ENCODE data around the gene HAX1. TPM values are rescaled to one million over a fixed set of nuclear protein-coding genes. Genes with fewer than 3 reads are reported as not detected.
"Not testable (repeated sequence)": the region's sequence is repeated elsewhere in the genome, so short reads cannot be mapped to it uniquely, and the experiment has no call there.

The HAX1 gene
- 184 TPM for total RNA-seq
- long read RNA-seq, transcript HAX1-201 (7 exons, 1,227 nt), result major isoform, 78 of 87 reads
- long read RNA-seq, partial matches to known transcripts, result 4 of 87 reads
- long read RNA-seq, other reads (novel, unspliced or antisense), result 2 of 87 reads

DNA sequence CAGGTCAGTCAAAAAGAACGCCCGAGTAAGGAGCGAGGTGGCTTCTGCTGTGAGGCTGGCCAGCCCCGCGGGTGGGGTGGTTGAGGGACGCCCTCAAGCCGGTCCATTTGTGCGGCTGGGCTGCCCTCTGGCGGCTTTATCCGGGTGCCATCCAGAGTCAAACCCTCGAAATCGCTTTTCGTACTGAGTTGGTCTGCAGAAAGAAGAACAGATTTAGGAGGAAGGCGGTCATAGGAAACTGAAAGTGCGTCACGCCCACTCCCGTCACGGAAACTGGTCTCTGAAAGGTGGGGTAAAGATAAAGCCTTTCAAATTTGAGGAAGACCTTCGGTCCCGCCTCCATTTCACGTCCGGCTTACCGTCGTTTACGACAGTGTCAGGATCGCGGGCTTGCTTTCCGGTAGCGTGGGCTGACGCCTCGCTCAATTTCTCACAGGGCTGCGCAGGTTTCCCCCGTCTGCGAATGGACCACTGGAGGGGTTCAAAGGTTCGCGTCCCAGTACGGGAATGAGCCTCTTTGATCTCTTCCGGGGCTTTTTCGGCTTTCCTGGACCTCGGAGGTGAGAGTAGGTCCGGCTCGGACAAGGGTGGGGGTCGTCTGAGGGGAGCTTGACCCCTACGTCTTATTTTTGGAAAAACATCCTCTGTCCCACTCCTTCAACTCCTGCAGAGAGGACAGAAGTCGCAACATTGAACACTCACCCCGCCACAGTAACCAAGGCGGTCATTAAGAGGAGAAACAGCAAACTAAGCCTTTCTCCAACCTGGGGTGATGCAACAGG is at the start of gene HAX1:
Gene HAX1 (plus strand): TSS at position 413 of the 782 bp plus-strand sequence. CDS start 95 bp downstream, at position 508.
- intact Hi-C loops (cut with DNase I), result loop anchor here (1.0 to 2.0 kb wide), 2 partner anchors 52 to 73 kb away; partner anchors contain the start of gene UBAP2L
- peak; percentile 91 for ATAC-seq
- peak; percentile 96 for DNase-seq (ENCODE audit: missing footprints)

DNA sequence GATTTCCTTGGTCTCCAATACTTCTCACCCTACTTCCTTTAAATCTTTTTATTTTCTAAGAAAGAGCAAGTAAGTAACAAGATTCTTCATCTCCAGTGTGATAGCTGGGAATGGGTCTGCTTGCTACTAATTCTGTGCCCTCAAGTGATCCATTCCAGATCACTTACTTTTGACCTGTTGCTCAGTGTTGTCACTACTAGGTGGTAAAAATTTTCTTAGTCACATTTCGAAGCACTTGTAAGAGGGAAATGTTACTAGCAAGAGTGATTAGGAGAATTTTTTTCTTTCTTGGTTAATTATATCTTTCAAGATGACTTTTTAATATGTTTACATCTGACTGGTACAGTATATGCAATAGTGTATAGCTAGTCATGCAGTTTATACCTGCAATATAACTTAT is 49.5 kb upstream of the HAX1 start:
- intact Hi-C loops (cut with DNase I), result no loop called here
- ATAC-seq (no peak), DNase-seq (ENCODE audit: missing footprints) (no peak)

DNA sequence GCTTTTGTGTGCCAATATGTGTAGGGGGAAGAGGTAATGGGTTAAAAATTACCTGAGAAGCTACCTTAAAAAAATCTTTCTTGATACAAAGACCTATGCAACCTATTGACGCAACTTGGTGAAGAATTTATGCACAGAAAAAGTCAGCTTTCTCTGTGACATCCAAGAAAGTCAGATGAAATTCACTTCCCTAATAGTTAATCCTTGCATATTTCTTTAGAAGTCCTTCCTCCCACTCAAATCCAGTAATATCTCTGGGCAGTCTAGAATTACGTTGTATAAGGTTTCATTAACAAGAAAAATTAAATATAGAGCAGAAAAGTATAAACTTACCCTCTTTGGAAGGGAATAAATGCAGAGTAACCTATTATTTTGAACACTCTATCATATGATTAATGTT is 48.8 kb upstream of the HAX1 start:
- no peak for ATAC-seq
- DNase-seq (ENCODE audit: missing footprints), result no peak
- intact Hi-C loops (cut with DNase I), result no loop called here

DNA sequence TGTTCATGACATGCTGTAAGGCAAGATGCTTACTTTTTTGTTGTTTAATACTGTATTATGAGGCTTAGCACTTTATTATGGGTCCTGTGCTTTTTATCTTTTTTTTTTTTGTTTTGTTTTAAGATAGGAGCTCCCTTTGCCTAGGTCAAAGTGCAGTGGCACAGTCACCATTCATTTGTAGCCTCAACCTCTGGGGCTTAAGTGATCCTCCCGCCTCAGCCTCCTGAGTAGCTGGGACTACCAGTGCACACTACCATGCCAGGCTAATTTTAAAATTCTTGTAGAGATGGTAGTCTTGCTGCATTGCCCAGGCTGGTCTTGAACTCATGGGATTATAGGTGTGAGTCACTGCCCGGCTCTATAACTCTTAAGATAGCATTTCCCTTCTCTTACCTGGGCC is 47.1 kb upstream of the HAX1 start:
- intact Hi-C loops (cut with DNase I), result no loop called here
- no peak for ATAC-seq
- DNase-seq (ENCODE audit: missing footprints), result no peak

DNA sequence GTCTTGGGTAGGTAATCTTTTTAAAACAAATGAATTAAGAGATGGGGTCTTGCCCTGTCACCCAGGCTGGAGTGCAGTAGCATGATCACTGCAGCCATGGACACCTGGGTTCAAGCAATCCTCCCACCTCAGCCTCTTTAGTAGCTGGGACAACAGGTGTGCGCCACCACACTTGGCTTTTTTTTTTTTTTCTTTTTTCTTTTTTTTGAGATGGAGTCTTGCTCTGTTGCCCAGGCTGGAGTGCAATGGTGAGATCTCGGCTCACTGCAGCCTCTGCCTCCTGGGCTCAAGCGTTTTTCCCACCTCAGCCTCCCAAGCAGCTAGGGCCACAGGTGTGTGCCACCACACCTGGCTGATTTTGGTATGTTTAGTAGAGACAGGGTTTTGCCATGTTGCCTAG is 41.3 kb upstream of the HAX1 start:
- ATAC-seq; intact Hi-C loops (cut with DNase I); DNase-seq (ENCODE audit: missing footprints): not testable (repeated sequence)

DNA sequence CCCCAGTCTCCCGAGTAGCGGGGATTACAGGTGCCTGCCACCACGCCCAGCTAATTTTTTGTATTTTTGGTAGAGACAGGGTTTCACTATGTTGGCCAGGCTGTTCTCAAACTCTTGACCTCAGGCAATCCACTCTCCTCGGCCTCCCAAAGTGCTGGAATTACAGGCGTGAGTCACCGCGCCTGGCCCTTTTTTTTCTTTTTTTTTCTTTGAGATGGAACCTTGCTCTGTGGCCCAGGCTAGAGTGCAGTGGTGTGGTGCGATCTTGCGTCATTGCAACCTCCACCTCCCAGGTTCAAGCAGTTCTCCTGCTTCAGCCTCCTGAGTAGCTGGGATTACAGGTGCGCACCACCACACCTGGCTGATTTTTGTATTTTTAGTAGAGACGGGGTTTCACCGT is 39.3 kb upstream of the HAX1 start:
- ATAC-seq; intact Hi-C loops (cut with DNase I); DNase-seq (ENCODE audit: missing footprints): not testable (repeated sequence)

DNA sequence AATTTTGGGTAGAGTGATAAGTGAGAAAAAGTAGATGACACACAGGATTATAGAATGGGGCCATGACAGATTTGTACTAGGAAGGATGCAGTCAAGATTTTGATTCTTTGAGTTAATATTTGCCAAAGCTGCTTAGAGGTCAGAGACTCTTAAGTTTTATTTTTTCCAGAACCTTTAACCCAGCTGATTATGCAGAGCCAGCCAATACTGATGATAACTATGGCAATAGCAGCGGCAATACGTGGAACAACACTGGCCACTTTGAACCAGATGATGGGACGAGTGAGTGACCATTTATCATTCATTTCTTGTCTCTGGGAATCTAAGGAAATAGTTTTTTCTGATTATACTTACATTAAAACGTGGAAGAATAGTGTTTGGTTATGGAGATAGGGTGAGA is 35.6 kb upstream of the HAX1 start:
- DNase-seq (ENCODE audit: missing footprints) (no peak), ATAC-seq (no peak)
- intact Hi-C loops (cut with DNase I), result no loop called here

DNA sequence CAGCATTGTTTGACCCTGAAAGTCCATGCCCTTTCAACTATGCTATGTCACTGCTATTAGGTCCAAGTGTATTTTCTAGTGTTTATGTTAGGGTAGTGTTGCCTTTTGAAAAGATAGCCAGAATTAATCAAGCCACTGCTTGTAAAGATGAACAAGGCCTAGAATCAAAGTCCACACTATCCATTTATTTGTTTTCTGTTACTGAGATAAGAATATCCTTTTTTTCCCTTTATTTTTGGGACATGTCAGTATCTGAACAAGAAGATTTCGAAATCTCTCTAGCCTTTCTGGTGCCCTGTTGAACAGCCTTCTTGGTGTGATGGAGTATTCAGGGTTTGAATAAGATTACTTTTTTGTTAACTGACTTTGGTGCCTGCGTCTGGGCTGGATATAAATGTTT is 35.0 kb upstream of the HAX1 start:
- ATAC-seq (no peak), DNase-seq (ENCODE audit: missing footprints) (no peak)
- intact Hi-C loops (cut with DNase I), result no loop called here

DNA sequence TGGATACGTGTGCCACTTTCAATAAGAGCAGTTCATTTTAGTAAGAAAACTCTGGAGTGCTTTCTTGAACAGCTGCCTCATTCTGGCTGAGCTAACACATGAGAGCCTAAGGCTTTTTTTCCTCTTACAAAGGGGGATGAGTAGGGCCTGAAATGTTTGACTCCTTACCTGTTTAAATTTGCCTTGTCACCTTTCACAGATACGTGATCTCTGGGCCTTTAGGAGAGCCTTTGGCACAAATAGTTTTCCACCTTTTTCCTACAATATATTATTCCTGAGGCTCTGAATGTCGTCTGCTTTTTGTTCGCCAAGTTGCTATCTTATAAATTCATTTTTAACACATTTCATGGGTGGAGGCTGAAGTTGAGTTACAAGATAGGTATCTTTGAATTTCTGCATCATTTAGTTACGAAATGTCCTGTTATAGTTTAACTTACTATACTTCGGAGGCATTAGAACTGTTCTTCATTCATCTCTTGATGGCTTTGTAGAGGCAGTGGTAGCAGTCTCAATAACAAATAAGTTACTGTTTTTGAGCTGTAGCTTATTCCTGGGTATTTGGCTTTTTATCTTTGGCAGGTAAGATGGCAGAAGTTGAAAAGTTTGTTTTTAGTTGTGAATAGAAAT is 34.4 kb upstream of the HAX1 start:
- DNase-seq (ENCODE audit: missing footprints) (no peak), ATAC-seq (no peak)
- intact Hi-C loops (cut with DNase I), result no loop called here

DNA sequence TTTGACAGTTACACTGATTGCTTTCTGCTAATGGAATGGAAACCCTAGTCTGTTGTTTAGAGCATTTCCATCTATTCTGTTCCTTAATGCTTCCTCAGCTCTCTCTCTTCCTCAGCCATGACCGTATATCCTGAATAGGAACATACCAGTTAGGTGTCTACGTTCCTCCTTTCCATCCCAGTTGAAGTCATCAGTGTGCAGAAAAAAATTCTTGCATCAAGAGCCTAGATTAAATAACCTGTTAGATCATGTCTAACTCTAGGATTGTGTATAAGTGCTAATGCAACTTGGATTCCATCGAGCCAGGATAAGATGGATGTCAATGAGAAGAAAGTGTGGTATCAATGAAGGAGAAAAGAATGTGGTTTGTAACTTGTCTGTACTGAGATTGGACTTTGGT is 32.9 kb upstream of the HAX1 start:
- no peak for ATAC-seq
- no peak for DNase-seq (ENCODE audit: missing footprints)
- intact Hi-C loops (cut with DNase I), result no loop called here

DNA sequence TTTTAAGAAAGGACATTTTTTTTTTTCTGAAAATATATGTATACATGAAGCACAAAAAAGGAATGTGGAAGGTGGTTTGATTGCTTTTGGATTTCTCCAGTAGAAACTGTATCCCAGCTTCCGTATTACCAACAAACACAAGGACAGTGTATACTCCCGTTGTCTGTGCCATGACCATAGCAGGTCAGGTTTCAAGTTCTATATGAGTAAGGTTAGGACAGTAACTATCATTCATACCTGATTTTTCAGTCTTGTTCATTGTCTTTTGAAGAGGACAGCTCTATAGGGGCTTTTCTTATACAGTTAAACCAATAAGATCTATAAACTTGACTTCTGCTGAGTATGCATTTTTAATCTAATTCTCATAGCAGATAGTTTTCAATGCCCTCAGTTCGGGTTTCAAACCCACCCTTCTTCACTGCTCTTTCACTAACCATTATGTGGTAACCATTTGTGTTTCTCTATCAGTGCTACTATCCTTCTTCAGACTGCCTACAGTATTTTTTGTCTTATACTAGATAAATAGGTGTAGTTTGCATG is 32.1 kb upstream of the HAX1 start:
- intact Hi-C loops (cut with DNase I), result no loop called here
- ATAC-seq, result no peak
- no peak for DNase-seq (ENCODE audit: missing footprints)

DNA sequence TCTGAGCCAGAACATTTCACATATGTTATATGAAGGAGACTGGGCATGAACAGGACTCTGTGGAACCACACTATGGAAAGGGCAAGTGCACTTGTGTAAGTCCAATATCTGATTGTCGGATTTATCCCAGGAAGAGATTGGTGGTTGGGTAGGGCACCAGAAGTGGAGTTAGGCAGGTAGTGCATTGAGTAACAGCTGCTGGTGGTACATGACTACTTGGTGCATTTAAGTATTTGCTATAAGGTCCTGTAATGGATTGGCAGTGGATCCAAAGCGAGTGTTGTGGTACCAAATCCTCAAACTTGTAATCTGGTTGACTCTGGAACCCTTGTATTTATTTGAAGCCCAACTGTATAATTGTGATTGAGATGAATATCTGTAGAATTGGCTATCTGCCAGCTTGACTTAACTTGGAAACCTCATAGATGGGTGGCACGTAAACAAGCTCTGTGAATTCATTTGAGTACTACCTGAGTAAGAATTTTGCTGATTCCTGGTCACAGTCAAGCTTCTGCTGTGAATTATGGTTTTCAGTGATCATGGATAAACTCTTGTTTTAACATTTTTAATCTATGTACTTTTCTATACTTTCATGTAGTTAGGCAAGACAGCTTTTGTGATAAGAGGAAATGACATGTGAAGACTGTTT is 30.6 kb upstream of the HAX1 start:
- ATAC-seq (no peak), DNase-seq (ENCODE audit: missing footprints) (no peak)
- intact Hi-C loops (cut with DNase I), result no loop called here

DNA sequence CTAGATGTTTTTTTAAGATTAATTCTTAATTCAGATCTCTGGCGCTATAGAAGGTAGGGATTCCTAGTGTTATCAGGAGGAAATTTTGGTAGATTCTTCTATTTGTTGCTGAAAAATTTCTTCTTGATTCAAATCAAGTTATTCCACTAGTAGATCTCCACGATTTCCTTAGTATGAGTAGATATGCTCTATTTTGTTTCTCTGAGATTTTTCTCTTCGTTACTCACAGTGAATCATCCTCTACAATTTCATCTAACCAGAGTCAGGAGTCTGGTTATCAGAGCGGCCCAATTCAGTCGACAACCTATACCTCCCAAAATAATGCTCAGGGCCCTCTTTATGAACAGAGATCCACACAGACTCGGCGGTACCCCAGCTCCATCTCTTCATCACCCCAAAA is 18.8 kb upstream of the HAX1 start:
- DNase-seq (ENCODE audit: missing footprints) (no peak), ATAC-seq (no peak)
- intact Hi-C loops (cut with DNase I), result no loop called here

DNA sequence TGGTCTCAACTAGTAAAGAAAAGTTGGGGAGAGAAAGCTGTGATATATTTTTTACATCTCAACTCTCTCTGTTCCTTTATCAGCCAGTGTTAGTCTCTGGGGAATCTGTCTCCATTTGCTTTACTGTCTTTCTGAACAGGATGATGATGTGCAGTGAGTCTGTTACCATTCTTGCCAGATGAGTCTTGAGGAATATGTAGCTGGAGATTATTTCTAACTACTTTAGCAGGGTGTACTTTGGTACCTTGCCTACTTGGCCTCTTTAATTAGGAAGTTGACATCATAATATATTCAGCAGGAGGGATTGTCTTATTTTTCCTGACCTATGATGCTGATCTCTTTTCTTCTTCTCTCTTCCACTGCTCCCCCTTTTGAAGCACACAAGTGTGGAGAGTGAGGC is 15.7 kb upstream of the HAX1 start:
- intact Hi-C loops (cut with DNase I), result no loop called here
- DNase-seq (ENCODE audit: missing footprints) (no peak), ATAC-seq (no peak)

DNA sequence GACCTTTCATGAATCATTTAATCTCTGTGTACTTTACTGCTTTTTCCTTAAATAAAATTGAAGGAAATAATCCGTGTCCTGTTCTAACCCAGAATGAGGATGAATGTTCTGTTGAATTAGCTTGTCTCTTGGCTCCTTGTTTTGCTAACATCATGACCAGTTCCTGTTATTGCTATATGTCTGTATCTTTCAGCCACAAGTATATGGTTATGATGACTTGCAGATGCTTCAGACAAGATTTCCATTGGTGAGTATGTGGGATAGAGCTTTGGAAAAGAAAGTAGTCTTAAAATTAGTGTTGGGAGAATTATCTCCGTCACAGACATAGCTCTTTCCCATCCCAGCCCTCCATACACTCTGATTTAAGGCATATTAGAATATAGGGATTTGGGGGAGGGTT is 13.6 kb upstream of the HAX1 start:
- DNase-seq (ENCODE audit: missing footprints) (no peak), ATAC-seq (no peak)
- intact Hi-C loops (cut with DNase I), result no loop called here

DNA sequence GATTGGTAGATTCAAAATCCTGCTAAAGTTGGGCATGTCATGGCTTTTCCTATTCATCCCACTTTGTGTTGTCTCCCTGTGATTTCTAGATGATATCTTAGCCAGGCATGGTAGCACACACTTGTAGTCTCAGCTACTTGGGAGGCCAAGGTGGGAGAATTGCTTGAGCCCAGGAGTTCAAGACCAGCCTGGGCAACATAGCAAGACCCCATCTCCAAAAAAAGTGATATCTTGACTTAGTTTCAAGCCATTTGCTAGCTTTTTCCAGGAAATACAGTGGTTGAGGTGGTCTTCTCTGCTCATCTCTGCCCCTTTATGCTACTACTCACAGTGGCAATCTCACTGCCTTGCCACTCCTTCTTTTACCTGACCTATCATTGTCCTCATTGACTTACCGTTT is 12.3 kb upstream of the HAX1 start:
- intact Hi-C loops (cut with DNase I), result no loop called here
- ATAC-seq (no peak), DNase-seq (ENCODE audit: missing footprints) (no peak)

DNA sequence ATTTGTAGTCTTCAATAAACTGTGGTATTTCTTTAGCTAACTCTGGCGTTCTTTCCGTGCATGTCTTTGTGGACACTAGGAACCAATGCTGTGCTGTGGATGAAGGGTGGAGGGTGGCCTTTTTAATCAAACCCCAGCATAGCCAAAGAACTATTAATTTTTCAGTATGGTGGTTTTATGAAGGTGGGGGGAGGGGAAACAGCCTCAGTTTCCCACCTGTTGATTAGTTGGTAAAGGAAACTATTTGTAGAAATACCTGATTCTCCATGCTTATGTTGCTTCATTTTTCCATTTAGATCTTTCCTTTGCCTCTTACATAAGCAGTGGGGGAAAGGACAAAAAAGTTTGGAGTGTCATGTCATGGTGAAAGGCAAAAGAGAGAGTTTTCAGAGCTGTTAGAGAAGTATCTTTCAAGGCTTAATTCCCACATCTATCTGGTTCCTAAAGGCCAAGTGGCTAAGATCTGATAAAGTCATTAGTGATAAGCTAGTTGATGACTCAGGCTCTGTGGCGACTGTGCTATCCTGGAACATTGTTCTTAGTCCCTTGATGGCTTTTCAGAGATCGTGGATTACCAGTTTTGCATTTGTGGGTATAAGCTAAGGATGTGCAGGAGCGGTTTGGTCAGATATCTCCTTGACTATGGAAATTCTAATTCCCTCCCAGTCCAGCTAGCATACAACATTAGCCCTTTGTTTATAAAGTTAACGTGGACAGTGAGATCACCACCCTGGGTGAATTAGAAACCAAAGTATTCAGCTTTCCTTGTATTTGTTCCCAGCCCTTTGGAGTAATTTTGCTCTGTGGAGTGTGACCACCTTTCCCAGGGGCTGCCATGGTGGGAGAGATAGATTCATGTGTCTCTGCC is 8.7 kb upstream of the HAX1 start:
- ATAC-seq (no peak), DNase-seq (ENCODE audit: missing footprints) (no peak)
- intact Hi-C loops (cut with DNase I), result no loop called here

DNA sequence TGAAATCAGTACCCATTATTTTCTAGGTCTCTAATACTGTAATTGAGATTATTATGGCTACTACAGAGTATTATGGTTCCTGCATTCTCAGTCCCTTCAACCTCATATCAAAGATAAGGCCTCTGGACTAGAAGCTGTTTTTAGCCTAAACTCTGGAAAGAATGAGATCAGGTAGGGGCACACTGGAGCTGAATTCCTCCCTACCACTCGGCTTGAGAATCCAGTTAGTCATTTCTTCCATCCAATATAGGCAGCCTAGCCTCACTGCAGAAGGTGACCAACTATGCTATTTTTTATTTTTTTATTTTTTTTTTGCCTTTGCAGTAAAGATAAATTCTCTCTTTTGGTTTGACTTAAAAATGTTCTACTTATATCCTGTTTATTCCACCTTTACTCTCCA is 8.0 kb upstream of the HAX1 start:
- intact Hi-C loops (cut with DNase I), result no loop called here
- DNase-seq (ENCODE audit: missing footprints) (no peak), ATAC-seq (no peak)

DNA sequence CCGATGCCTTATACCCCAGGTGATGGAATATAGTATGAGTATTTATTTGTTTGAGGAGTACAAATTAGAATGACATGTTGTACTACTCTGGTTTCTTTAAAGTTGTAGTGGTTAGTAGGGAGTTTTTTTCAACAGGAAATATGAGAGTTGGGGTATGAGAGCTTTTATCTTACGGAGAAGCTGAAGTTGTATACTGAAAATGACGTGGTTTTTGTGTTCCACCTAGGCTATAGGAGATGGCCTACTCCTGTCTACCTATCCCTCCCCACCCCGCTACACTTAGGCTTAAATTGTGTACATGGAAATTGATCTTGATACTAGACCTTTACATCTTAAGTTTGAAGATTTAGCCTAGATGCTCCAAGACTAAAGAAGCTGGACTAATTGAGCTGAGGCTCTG is 6.8 kb upstream of the HAX1 start:
- DNase-seq (ENCODE audit: missing footprints), result no peak
- intact Hi-C loops (cut with DNase I), result no loop called here
- no peak for ATAC-seq
